Stimulated activated CD4-positive, alpha-beta T cell treated with anti-CD3 and anti-CD28 coated beads, Interleukin-12 subunit alpha, Interleukin-12 subunit beta, amount 100 ng/mL, for 4 hours (primary cell): ENCODE data around the gene DNAAF8.

ENCODE experiments used
- DNase-seq: peaks from one replicate; pipeline ENCODE4 v3.0.0-alpha.2; 2020

The DNAAF8 gene

GRCh38 chr16:4785758-4786433, 51.6 kb downstream of the DNAAF8 start:
- DNase-seq = no peak

GRCh38 chr16:4787068-4787467, 52.7 kb downstream of the DNAAF8 start:
- DNase-seq = no peak

GRCh38 chr16:4787627-4788482, 53.5 kb downstream of the DNAAF8 start, which contains the start of gene SEPTIN12:
Gene SEPTIN12, minus strand, starts transcription at chr16:4788345. Its CDS starts 700 bp downstream, at chr16:4787645.
- DNase-seq = no peak

GRCh38 chr16:4788489-4788889, 54.2 kb downstream of the DNAAF8 start:
- no peak for DNase-seq

- DNase-seq = no peak
Measured at GRCh38 chr16:4788910-4789309, 54.6 kb downstream of the DNAAF8 start.

GRCh38 chr16:4790261-4790660, 55.9 kb downstream of the DNAAF8 start:
- no peak for DNase-seq

GRCh38 chr16:4790871-4791270, 56.5 kb downstream of the DNAAF8 start:
- no peak for DNase-seq

- DNase-seq = no peak
Measured at GRCh38 chr16:4792951-4793513, 58.7 kb downstream of the DNAAF8 start.

GRCh38 chr16:4795181-4795827, 61.0 kb downstream of the DNAAF8 start, which contains the start of gene SMIM22:
Gene SMIM22, plus strand, starts transcription at chr16:4795369. Its CDS starts 366 bp downstream, at chr16:4795735.
- no peak for DNase-seq

- DNase-seq = no peak
Measured at GRCh38 chr16:4795828-4796572, 61.7 kb downstream of the DNAAF8 start.

GRCh38 chr16:4796982-4797804, 62.9 kb downstream of the DNAAF8 start:
- DNase-seq = no peak

GRCh38 chr16:4797805-4798252, 63.5 kb downstream of the DNAAF8 start:
- no peak for DNase-seq

- no peak for DNase-seq
Measured at GRCh38 chr16:4798456-4798855, 64.1 kb downstream of the DNAAF8 start.
